Stomach (tissue), 4 donors: ENCODE results near the gene GALNT2.

Experiments
- CTCF ChIP-seq, 7 experiments: fragments of 450-650 bp in 4 of 7; fragments of 200-600 bp in 3 of 7; sonication (generic) in 3 of 7; IDR thresholded peaks; one replicate each; pipeline ENCODE4 v1.5.1; 2016 to 2019; ENCODE audit warnings: antibody characterized with exemption in 7 of 7, control low read depth in 2 of 7, mild to moderate bottlenecking in 1 of 7
- EP300 ChIP-seq: sonication (generic); formaldehyde crosslinking; IDR thresholded peaks from one replicate; pipeline ENCODE4 v1.6.1; 2017; ENCODE audit warnings: antibody characterized with exemption
- POLR2A ChIP-seq, 4 donors: fragments of 450-650 bp; IDR thresholded peaks; one replicate each; pipeline ENCODE4 v1.6.1; 2016; ENCODE audit warnings: antibody characterized with exemption in 4 of 4, control low read depth in 2 of 4, mild to moderate bottlenecking in 1 of 4, moderate library complexity in 1 of 4
- POLR2AphosphoS5 ChIP-seq, 3 donors: sonication (generic); formaldehyde crosslinking; IDR thresholded peaks; one replicate each; pipeline ENCODE4 v1.6.1; 2016; ENCODE audit warnings: antibody characterized with exemption in 3 of 3

GRCh38 chr1:230286166-230286889 lies 219.3 kb downstream of the GALNT2 start:
- TF ChIP-seq CTCF (IDR thresholded peaks at IDR 0.05) (no peak), EP300 (no peak), POLR2A (IDR thresholded peaks at IDR 0.05) (no peak), POLR2AphosphoS5 (IDR thresholded peaks at IDR 0.05) (no peak)
